CD4-positive, alpha-beta T cell treated with Interleukin-6 for 4 hours (primary cell): Measurements from ENCODE around the gene DOCK2.
"Not testable (repeated sequence)": the region's sequence is repeated elsewhere in the genome, so short reads cannot be mapped to it uniquely, and the experiment has no call there.

ENCODE experiments used
- DNase-seq: peaks from one replicate; pipeline ENCODE4 v3.0.0-alpha.2; 2020; ENCODE audit warnings: mixed read lengths

The DOCK2 gene

DNA sequence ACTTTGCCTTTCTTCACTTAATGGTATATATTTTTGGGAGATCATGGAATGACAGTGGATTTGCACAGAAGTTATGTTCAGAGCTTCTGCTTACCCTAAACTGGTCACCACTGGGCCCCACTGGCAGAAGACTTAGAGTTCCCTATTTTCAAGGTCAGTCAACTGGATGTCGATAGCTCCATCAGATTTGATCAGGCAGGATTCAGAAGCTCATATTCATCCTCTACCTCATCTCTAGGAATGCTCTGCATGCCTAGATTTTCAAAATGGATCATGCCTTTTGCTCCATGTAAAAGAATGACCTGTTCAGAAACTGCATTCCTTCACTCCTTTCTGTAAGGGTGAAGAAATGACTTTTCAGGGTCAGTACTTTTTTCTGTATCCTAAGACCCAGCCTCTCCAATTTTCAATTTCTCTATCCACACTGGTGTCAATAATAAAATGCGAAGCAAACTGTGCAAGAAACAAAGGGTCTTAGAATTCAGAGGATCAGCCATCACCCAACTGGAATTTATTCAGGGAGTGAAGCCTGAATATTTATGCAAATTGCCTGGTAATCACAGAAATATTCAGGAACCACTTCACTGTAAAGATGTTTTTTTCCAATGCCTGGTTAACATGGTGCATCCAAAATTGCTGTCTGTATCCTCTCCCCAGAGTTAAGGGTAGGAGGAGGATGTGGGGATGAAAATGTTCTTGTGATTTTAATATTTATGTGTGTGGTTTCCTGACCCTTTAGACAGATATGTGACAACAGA is 125.4 kb downstream of the DOCK2 start:
- no peak for DNase-seq

DNA sequence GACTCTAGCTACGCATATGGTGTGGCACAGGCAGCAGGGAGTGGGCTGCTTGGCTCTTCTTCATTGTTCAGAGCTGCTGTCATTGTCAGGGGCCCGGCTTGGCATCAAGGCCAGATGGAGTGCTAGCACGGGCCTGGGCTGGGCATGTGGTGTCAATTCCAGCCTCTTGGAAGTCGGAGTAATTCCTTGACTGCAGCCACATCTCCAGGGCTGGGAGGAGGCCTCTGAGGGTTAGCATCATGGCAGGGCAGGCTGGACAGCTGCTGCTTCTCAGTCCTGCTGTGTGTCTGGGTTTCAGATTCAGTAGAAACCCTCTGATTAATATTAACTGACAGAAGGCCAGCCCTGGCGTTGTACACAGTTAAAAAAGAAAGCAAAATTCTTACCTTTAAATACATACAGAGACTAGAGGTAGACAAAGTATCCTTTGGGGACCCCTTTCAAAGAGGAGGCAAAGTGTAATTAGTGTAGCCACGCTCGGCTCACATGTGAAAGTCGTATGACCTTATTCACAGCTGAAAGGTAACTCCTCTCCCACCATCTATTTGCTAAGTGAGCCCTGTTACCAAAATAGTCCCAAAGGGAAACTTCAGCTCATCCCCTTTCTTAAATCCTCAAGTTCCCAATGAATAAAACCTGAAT is 126.4 kb downstream of the DOCK2 start:
- no peak for DNase-seq

DNA sequence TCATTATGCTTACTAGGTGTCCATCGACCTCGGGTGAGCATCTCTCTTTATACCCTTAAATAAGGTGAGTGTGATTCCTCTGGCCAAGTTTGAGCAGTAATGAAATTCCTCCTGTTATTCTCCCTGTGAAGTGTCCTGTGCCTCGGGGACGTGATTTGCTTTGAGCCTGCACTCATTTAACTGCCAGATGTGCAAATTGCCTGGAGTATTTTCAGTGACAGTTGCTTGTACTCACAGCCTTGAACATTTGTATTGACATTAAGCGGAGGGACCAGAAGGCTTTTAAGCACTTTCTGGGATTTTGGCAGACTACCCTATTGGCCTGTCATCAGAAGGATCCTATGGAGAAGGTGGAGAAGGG is 126.9 kb downstream of the DOCK2 start:
- DNase-seq: no peak

DNA sequence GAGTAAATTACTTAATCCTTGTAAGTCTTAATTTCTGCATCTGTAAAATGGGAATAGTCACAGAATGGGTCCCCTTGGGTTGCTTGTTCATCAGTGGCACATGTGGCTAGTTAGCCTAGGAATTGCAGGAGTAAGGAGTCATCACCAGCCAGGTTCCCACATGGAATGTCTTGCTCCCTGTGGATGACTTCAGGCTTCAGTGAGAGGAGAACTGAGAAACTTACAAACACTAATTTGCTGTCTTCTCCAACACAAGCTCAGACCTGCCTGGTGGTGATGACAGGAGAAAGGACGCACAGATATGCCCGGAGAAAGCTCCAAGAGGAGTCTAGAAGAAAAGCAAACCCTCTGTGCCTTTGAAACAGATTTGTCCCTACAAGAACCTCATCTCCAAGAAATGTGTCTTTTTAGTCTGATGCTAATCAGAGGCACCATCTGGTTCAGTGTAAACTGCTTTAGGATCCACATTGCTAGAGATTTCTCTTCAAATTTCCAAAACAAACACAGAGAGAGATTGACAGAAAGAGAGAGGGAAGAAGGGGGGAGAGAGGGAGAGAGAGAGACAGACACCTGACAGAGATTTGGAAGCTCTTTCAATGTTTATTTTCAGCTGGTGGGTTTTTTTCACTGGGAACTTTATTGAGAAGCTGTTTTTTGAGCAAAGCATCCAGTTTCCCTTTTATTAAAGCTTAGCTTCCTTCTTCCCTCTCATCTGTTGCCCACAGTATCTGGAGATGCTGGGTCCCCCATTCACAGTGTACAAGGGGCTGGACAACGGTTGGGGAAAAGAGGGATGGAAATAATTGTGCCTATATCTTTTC is 128.3 kb downstream of the DOCK2 start:
- no peak for DNase-seq

- DNase-seq: not testable (repeated sequence)
Observed at GRCh38 chr5:169766943-169767342, 129.9 kb downstream of the DOCK2 start.

GRCh38 chr5:169767938-169768337 is 130.9 kb downstream of the DOCK2 start:
- no peak for DNase-seq

DNA sequence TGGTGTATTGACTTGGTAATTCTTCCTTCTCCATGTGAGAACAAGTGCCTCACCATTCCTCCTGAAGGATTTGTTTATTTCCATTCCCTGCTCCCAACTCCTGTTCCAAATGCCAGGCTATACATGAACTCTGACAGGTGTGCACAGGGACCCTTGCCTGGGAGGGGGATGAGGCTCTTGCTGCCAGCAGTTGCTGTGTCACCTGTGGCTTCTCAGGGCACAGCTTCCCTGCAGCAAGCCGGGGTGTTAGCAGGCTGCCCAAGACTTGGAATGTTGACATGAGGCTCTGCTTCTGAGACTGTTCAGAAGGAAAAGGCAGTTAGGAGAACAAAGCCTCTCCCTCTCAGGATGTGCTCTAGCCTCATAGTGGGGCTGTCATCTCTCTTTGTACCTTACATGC is 131.3 kb downstream of the DOCK2 start:
- DNase-seq: no peak

GRCh38 chr5:169770109-169770508 is 133.0 kb downstream of the DOCK2 start:
- DNase-seq: no peak

- no peak for DNase-seq
Observed at GRCh38 chr5:169772256-169772655, 135.2 kb downstream of the DOCK2 start.

DNA sequence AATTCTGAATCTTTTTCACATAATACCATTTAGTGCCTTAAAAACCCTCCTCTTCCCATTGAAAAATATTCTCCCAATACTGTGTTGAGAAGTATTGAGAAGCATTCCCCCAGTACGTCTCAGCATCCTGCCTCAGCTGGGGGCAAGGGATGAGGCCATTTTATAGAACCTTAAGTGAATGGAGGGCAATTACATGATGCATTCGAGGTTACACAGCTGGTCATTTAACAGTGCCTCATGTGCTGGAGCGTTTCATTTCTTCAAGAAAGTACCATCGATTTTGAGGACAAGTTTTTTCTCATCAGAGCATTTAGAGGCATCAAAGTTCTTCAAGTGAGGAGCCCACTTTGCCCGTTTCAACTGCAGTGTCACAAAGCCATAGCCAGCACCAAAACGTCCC is 135.6 kb downstream of the DOCK2 start:
- DNase-seq: no peak

GRCh38 chr5:169777159-169777558 is 140.1 kb downstream of the DOCK2 start:
- DNase-seq: no peak

DNA sequence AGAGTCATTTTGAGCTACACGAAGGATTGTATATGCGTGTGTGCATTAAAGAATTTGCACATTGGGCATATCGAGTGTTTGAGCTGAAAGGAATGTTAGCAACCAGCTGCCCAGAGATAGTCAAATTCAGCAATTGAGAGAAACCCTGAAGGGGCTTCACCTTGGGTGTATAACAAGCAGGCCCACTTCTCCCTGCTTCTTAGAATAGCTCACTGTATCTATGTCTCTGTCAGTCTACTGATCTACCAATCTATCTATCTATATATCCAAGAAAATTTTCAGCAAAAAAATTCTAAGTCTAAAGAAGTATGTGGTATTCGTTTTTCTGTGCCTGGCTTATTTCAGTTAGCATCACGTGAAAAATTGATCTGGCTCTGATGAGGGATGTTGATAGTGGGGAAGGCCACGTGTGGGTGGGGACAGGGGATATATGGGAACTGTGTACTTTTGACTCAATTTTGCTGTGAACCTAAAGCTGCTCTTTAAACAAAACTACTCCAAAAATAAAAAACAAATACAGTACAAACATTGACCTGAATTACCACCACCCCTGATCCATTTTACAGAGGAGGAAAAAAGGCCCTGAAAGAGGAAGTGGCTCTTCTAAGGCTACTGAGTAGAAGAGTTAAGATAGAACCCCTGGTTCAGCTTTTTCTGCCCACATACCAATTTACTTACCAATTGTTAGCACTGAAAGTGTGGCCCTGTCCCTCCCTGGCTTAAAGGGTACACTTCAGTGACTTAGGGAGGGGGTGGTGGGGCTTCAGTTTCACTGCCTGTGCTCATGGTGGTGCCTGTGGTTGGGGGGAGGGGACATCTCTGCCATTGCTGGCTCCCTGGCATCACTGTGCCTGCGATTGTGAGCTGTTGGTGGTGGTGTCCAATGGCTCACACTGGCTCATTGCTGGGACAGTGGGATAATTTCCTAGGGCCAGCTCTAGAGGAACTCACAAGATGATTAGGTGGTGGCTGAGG is 141.8 kb downstream of the DOCK2 start:
- no peak for DNase-seq

- no peak for DNase-seq
Observed at GRCh38 chr5:169781420-169782345, 144.6 kb downstream of the DOCK2 start.

- no peak for DNase-seq
Observed at GRCh38 chr5:169785771-169786618, 148.9 kb downstream of the DOCK2 start.

DNA sequence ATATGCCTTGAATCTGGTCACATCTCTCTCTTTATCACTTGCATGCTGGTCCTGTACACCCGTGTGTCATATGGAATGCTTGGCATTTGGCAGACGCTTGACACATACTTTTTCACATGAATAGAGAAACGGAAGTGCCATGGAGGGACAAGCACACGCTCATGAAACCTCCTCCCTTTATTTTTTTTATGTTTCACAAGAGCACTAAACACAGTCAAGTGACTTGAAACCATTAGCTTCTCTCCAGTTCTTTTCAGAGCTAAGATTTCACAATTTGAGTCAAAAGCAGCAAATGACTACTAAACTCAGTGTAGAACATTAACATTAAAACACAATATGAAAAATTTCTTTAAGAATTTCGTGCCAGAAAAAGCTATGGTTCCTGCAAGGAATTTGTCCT is 151.1 kb downstream of the DOCK2 start:
- DNase-seq: no peak

- no peak for DNase-seq
Observed at GRCh38 chr5:169789417-169789940, 152.4 kb downstream of the DOCK2 start.

DNA sequence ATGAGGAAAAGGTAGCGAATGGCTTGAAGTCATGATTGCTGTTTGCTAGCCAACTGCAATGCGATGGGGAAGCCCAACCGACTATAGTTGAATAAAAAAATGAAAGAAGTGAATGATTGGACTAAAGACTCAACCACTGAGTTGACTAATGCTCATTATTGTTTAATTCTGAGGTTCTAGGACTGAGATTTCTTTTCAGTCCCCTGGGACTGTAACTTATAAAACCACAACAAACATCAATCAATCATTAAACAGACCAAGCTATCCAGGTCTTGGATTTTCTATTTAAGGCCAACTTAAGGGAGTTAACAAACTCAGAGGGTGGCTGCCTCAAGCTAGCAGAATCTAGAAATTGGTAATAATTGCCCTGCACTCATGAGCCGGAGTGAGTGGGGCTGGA is 154.2 kb downstream of the DOCK2 start:
- DNase-seq: no peak

DNA sequence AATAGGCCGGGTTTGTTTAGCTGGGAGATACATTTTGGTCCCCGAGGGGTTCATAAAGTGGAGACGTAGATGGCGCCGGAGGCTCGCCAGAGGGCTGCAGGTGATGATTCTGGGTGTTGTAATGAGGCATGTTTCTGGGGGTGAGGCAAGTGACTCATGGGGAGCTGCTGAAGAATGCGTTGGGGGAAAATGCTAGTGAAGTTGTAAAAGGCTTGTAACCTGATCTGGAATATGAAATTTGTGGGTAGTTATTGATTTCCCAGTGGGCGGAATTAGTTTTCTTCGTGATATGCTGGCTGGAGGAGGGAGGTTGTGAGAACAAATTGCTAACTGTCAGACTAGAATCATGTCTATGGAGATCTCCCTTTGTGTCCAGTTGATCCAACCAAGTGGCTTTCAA is 158.3 kb downstream of the DOCK2 start:
- DNase-seq: no peak

DNA sequence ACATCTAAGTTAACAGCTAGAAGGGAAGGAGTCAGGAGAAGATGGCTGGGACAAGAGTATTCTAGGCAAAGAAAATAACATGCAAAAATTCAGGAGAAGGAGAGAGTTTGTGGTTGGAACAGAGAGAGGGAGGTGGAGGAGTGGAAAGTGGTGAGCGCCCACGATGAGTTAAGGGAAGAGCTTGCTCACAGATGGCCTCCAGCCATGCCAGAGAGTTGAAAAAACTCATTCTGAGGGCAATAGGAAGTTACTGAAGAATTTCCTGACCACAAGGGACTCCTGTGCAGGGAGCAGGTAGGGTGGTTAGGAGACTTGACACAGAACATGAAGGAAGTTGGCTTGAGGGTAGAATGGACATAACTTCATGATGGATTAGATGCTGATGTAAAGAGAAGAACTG is 159.7 kb downstream of the DOCK2 start:
- DNase-seq: no peak

DNA sequence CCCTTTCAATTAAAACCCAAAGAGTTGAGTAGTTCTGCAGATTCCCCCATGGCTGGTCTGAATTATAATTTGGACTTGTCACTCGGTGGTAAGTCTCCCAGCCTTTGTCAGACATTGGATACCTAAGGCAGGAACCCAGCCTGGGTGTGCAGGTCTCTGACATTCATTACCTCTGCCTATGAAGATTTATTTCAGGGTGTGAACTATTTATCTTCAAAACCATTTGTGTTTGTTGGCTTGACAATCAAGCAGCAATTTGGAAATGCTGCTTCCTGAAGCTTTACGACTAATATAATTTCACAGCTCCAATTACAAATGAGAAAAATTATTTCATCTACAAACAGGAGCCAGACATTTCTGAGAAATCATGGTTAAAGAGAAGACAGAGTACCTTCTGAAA is 160.5 kb downstream of the DOCK2 start:
- no peak for DNase-seq
